HG03558 (cell line): ENCODE measurements around the gene SSTR5.

Experiments
- ATAC-seq: cut with Tn5 transposase; IDR thresholded peaks from one replicate; pipeline ENCODE4 v1.9.1; 2021; ENCODE audit warnings: moderate number of reproducible peaks; ENCODE audit not compliant: unreplicated experiment; ENCODE audit errors: extremely low read depth

SSTR5 gene

DNA sequence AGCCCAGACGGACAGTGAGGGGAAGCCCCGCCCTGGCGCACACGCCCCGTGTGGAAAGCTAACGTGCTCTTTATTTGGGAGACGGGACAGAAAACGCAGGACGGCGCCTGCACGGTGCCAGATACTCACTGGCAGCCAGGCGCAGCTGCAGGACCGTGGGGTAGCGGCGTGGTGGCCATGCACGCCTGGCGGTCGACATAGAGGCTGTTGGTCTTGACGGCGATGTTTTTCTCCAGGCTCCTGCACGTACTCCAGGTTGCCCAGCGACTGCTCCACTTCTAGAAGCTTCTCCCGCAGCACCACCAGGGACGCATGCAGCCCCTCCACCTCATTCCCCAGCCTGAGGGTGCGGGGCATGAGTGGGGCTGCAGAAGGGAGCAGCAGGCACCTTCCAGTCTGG lies 28.6 kb downstream of the SSTR5 start:
- no peak for ATAC-seq

DNA sequence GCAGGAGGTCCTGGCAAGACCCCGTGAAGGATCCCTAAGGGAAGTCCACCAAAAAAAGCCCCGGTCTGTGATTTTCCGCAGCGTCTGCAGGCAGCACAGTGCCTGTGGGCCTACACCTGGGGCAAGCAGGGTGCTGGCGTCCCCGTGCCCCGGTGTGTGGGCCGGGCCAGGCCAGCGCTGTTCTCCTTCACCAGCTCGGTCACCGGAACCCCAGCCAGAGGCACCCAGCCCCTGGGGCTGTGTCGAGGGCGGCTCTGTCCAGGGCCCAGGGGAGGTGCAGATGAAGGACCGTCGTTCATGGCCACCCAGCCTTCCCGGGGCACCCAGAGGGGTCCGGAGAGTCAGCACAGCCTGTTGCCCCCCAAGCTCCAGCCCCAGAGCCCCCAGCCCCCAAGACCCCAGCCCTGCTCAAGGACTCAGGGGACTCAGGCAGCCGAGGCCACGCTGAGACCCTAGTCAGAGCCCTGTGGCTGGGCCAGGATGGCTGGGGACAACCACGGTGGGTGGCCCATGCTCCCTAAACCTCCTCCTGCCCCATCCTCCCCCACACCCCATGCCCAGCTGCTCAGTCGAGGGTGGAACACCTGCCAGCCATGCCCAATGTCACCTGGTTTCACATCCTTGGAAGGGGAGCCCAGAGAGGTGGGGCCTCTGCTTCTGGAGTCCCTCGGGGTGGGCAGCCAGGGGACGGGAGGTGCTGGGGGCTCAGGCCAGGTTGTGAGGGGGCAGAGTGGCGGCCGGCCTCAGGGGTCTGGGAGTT lies 29.2 kb downstream of the SSTR5 start:
- no peak for ATAC-seq

DNA sequence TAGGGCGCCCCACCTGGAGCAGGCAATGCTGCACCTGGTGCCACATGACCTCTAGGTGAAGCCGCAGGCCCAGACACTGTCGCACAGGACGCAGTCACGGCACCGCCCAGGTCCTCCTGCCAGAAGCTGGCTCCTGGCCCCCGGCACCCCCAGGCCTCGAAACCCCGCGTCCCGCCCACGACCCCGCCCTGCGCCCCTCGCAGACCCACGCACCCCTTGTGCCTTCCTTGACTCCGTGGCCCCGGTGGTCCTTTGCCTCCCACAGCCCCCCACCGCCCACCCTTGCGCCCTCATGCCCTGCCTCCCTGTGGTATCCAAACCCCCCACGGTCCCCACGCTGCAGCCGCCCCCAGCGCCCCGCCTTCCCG lies 29.8 kb downstream of the SSTR5 start:
- ATAC-seq, result no peak

DNA sequence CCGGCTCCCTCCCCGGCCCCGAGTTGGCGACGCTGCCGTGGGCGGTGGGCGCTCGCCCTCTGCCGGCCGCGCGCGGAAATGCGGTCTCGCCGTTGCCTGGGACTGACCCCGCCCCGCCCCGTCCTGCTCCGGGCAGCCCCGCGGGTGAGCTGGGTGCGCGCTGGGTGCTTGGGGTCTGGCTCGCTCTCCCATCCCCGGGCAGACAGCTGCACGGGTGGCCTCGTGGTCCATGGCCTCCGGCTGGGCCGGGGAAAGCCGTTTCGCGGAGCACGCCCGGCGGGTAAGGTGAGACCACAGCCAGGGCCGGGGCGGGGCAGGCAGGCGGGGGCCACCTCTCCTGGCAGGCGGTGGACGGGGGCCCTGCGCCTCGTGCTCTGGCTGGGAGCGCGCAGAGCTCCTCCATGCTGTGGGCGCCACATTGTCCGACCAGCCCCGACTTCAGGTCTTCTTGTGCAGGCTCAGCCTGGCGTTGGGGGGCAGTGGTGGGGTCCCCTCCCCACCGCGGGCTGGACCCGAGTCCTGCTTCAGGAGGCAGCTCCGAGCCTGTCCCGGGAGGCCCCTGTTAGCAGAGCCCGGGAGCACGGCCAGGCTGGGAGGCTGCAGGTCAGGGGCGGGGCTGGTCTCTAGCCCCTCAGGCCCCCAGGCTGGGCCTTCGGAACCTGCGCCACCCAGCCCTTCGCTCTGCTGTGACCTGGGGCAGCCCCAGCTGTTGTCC lies 30.5 kb downstream of the SSTR5 start:
- no peak for ATAC-seq

DNA sequence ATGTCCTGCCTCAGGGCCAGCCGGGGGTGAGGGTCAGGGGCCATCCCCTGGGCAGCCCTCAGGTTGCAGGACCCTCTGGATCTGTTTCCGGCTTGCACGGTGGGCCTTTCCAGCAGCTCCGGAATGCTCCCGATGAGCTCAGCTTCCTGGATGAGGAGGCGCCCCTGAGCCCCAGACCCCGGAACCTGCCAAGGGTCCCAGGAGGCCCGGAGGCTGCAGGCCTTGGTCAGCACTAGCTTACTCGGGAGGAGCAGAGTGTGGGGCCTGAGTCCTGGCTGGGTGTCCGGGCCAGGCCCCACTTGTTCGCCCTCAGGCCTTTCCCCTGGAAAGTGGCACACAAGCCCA lies 31.1 kb downstream of the SSTR5 start:
- ATAC-seq, result no peak

DNA sequence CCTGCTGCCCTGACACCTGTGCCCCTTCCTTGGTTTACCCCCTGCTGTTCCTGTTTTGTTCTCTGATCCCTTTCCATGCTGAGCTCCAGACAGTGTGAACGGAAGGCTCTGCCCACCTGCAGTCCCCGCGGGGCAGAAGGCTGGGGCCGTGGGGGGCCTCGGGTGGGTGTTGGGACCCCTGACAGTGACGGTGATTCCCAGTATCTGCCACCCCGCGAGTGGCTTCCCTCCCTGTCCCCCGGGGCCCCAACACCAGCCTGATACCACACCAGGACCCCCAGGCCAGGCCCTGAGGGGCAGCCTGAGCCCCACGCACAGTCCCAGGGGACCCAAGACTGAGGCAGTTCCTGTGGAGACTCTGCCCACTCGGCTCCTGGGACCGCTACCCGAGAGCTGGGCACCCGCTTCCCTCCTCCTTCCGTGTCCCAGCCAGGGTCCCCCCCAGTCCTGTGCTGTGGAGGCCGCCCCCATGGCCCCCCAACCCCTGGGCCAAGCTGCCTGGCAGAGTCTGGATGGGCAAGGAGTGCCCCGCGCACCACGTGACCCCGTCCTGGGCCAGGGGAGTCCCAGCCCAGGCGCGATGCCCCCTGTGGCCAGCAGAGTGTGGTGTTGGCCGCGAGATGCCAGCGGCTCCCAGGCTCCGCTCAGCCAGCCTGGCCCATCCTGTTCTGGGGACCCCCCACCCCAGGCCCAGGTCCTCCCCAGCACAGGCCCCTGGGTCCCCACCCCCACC lies 33.5 kb downstream of the SSTR5 start:
- no peak for ATAC-seq

DNA sequence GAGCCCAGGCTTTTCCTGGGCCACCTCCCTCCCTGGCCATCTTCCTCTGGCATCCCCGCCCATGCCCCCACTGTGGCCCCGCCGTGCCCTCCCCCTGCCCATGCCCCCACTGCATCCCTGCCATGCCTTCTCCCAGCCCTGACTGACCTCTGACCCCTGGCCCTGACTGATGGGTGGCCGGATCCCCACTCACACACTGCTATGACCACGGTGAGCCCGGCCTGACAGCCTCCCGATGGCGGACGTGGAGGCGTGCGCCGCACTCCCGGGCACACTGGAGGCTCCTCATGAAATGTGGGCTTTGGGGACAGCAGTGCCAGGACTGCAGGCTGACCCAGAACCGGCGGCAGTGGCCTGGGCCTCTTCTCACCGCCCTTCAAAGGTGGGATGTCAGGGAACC lies 34.1 kb downstream of the SSTR5 start:
- ATAC-seq, result no peak

DNA sequence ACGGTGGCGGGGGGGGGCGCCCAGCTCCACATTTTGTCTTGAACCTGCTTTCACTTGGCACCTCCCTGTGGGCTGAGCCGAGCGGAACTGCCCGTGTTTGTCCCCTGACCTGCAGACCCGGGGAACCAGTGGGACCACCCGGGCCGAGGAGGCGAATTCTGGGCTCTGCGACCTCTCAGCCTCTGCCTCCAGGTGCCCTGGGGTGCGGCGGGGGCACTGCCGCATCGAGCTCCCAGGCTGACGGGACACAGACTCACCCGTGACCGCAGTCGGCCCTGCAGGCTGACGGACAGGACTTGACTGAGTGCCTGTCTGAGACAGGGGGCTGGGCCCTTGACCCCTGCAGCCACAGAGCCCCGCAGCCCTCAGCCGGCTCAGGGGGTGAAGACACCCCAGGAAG lies 34.6 kb downstream of the SSTR5 start:
- ATAC-seq, result no peak

DNA sequence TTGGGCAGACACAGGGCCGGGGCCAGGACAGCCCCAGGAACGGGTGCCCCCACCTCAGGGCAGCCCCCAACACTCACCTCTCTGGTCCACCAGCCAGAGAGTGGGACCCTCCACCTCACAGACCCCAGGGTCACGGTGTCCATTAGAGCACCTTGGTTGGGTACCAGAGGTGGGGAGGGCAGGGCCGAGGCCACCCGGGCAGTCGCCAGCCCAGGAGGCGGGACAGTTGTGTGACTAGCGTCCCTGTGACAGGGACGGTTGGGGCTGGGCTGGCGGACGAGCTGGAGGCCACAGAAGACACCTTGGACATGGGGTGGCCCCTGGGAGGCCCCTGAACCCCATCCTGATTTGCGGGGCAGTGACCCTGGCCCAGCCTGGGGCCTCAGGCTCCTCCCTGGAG lies 35.2 kb downstream of the SSTR5 start:
- no peak for ATAC-seq

DNA sequence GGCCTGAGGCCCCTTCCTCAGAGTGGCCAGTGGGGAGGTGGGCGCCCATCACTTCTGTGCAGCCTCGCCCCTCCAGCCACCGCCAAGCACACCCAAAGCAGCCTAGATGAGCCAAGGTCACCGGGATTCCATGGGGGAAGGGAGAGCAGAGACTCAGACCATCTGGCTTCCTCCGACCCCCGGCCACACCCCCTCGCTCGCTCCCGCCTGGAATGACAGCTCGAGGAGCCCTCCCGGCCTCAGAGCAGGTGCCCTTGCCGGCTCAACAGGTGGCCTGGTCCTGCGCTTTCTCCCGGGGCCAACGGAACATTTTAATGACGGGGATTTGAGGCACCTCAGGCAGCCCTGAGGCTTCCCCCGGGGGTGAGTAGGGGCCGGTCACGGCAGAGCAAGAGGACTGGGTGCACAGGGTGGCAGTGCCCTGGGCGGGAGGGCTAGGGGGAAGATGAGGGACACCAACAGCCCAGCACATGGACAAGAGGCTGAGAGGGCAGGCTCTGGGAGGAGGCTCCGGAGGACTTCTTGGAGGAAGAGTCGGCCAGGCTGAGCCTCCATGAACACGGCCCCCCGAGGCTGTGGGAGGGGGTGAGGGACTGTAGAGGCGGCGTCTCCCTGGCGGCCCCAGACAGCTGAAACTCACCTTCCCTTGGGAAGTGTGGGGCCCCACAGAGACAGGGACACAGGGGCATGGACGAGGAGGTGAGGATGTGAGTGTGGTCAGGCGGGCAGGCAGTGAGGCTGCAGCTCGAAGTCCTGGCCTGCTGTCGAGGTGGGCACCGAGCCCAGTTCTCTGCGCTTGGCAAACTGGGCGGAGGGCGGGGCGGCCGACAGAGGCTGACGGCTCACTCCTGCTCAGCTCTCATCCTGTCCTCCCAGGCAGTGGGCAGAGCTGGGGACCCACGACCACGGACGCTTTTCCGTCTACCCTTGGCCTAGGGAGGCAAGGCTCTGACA lies 36.0 kb downstream of the SSTR5 start:
- ATAC-seq, result no peak

DNA sequence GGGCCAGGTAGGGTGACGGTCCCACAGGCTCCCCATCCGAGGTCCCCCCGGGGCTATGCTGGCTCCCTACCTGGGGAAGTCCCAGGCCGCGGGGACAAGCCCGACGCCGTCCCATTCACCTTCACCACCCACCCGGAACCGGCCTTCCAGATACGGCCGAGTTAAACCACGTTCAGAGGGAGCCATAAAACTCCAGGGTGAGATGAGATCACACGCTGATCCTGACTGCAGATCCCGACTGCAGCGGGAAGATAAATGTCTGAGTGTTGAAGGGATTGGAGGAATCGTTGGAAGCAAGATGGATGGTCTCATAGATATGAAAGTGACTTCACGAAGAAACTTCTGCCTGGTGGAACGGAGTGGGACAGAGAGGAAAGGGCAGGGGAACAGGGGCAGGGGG lies 37.1 kb downstream of the SSTR5 start:
- ATAC-seq, result no peak

DNA sequence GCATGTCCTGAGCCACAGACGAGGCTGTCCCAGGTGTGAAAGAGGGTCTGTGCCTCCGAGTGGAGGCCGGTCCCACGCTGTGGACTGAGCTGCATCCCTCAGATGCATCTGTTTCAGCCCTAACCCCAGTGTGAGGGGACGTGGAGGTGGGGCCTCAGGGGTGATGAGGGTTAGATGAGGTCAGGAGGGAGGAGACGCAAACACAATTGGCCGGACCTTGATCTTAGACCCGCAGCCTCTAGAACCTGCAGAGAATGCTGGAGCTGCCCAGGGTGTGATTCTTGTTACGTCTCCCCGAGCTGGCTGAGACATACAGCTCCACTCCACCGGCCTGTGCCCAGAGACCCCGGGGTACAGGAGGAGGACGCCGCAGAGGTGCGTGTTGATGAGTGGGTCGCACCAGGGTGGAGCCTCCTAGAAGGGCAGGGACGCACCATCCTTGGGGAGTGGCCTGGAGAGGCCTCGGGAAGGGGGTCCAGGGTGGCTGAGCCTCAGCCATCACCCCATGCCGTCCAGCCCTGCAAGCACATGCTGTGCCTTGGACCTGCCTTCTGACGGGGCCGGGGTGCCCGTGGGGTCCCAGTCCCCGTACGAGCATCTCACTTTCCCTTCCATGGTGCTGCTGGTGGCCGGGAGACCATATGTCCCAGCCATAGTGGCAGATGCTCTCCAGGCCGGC lies 40.1 kb downstream of the SSTR5 start:
- ATAC-seq, result no peak

DNA sequence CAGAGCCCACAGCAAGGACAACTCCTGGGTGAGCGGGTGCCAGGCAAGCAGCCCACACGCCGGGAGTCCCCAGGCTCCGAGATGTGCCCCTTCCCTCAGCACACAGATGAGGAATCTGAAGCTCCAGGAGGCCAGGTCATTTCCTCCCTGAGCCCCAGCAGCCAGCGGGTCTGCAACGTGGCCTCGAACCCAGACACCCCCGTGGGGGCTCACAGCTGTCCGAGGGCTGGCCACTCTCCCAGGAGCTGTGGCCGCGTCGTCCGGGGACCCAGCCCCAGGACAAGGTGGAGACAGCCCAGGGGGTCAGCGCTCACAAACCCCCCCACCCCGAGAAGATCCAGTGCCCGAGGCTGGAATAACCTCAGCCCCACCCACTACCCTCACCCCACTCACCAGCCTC lies 40.9 kb downstream of the SSTR5 start:
- ATAC-seq, result no peak

DNA sequence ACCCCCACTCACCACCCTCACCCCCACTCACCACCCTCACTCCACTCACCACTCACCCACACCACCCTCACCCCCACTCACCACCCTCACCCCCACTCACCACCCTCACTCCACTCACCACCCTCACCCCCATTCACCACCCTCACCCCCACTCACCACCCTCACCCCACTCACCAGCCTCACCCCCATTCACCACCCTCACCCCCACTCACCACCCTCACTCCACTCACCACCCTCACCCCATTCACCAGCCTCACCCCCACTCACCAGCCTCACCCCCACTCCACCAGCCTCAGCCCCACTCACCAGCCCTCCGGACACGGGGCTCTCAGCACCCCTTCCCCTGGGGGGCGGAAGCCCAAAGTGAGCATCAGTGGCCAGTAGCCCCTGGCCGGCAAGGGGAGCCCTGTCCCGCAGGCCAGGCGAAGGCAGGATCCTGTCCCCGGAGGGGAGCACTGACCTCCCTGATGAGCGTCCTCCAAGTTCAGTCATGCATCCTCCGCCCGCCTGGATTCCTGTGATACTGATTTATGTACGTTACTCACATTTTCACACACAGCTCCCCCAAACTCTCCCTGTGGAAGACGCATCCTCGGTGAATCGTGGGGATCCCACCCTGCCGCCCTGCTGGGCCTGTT lies 41.5 kb downstream of the SSTR5 start:
- no peak for ATAC-seq

DNA sequence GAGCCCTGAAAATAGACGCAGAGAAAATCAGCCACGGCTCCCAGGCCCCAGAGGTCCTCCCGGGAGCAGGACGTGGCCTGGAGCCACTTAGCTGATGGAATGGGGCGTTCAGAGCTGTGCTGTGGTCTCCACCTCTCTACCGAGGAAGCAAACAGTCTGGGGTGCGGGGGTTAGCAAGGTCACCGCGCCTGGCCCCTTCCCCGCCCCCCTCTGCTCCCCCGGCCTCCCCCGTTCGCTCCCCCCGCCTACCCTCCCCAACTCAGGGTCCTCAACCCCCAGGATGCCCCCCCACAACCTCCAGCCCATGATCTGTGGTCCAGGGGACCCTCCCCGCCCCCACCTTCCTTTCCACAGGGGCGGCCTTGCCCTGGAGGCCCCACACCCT lies 44.1 kb downstream of the SSTR5 start:
- no peak for ATAC-seq

DNA sequence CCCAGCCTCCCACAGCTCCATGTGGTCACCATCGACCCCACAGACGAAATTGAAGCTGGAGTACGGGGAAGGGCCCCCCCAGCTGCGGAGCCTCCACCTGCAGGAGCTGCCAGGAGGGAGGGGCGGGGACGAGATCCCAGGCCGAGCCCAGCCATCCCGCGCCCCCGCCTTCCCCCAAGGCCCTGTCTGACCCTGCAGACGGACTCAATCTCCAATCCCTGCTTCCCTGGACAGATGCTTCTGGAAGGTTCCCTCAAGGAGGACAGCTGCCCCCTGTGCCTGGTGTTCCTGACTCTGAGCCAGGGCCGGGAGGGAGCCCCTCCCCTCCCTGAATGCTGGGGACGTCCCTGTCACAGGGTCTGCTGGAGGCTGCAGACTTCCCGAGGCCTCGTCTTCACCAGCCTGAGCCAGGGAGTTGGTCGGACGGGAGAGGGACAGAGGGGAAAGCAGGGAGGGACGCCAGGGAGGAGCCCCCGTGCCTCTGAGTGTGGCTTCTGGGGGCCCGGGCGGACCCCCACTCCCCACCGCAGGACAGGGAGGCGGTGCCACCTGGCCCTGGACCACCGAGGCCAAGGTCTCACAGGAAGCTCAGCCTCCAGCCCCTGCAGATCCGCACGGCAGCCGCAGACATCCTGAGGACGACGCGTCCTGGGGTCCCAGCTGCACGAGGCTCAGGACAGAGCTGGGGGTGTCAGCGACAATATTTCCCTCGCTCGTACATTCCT lies 44.8 kb downstream of the SSTR5 start:
- no peak for ATAC-seq

DNA sequence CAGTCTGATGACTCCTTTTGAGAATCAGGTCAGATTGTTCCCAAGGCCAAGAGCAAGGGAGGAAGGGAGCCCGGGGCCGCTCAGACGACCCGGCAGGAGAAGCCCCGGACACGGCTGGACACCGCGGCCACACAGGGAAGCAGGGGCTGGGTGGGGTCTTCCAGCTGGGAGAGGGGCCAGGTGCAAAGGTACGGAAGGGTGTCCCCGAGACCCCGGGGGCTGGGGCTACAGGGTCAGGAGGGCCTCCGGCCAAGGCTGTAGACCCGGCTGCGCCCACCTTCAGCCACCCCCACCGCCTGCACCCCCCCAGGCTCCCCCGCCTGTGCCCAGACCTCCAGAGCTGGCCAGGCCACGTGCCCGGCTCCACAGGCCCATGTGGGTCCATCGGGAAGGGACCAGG lies 45.4 kb downstream of the SSTR5 start:
- ATAC-seq, result no peak

DNA sequence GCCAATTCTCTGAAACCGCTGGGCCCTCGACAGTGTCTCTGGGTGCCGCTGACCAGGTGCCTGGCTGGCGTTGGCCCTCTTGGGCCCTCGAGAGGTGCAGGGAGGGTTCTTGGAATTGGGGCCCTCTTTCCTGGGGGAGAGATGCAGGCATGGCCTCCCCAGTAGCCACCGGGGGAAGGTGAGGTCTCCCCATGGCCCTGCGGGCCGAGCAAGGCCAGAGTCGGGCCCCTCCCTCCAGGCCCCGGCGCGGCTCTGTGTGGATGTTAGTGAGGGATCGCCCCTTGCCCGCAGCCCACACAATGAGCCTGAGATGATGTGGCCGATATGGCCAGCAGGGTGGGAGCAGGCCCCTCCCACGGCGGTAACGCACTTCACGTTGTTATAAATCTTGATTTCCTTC lies 46.6 kb downstream of the SSTR5 start:
- ATAC-seq, result no peak
